Measurements from ENCODE around the gene MOCOS. TPM values are rescaled to one million over a fixed set of nuclear protein-coding genes. Genes with fewer than 3 reads are reported as not detected.

MOCOS gene
- total and polyA plus RNA-seq, 2 of the 8 experiments (the other 6 are each of a cell fraction or from before 2014, with no cell fraction given), result 4.7 to 5.8 TPM

DNA sequence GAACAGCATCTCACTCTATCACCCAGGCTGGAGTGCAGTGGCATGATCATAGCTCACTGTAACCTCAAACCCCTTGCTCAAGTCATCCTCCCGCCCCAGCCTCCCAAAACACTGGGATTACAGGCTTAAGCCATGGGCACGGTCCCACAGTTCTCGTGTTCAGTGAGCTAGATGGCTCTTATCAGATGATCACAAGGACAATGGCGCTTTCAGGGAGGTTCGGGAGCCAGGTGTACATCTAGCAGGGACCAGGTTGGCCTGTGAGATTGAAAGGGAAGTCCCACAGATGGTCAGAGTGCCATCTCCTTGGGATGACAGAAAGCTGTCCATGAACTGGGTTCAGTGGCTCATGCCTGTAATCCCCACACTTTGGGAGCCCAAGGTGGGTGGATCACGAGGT lies 96.2 kb downstream of the MOCOS start (continued):
- TF ChIP-seq HDAC2 (IDR thresholded peaks at IDR 0.05; ENCODE audit: borderline replicate concordance in 1 of 2, low read depth in 2 of 2, low read length in 2 of 2) (no peak), RNF2 (IDR thresholded peaks at IDR 0.05; ENCODE audit: borderline replicate concordance, low read depth, low read length, missing control alignments, poor library complexity, severe bottlenecking) (no peak), MAFK (IDR thresholded peaks at IDR 0.05; ENCODE audit: low read depth, low read length) (no peak)

Measured in H1 (cell line).